ENCODE data around the gene MUC5B. TPM values are rescaled to one million over a fixed set of nuclear protein-coding genes. Genes with fewer than 3 reads are reported as not detected.

Gene MUC5B
- total and polyA plus RNA-seq, 2 donors from 2014 or later, result 0.38 TPM; not detected in 1

- Histone ChIP-seq H3K4me1 (ENCODE audit: control insufficient read depth in 2 of 3, insufficient read depth in 2 of 3, low read depth in 1 of 3, low read length in 3 of 3) (peaks cover 0 to 65% (median 43%) of the 10 kb centered on the region in 3 donors), H3K9ac (ENCODE audit: low read length in 3 of 3) (no peak overlapping the region), H3K4me3 (ENCODE audit: low read length in 3 of 3) (peak overlapping the region in 1 of 3 donors; percentile 43), H3K27me3 (ENCODE audit: control insufficient read depth, insufficient read depth, low read length) (no peaks in the 10 kb centered on the region), H3K9me3 (ENCODE audit: control insufficient read depth in 2 of 3, insufficient read depth in 1 of 3, low read length in 3 of 3) (no peaks in the 10 kb centered on the region), H3K36me3 (ENCODE audit: control insufficient read depth in 2 of 3, insufficient read depth in 3 of 3, low read length in 3 of 3) (peaks cover 0 to 3% (median 0%) of the 10 kb centered on the region in 3 donors), H3K27ac (ENCODE audit: low read depth in 2 of 2, low read length in 2 of 2) (peak overlapping the region; percentile 70 to 72)
- intact Hi-C loops (cut with DNase I), result no loop called here
- DNase-seq, result peak in 3 of 5 donors; percentile 46 to 66 (median 64)
- no peak for TF ChIP-seq CTCF (IDR thresholded peaks at IDR 0.05; ENCODE audit: borderline replicate concordance, extremely low read depth, insufficient read depth)
- no peak for FAIRE-seq
These were observed 82.2 kb downstream of the MUC5B start for GRCh38 chr11:1305063-1305495.

GRCh38 chr11:1305501-1306056, 82.7 kb downstream of the MUC5B start:
- no peak for FAIRE-seq
- no peaks in the 10 kb centered on the region for H3K27me3 ChIP-seq (ENCODE audit: control insufficient read depth, insufficient read depth, low read length)
- peaks cover 0 to 67% (median 41%) of the 10 kb centered on the region in 3 donors for H3K4me1 ChIP-seq (ENCODE audit: control insufficient read depth in 2 of 3, insufficient read depth in 2 of 3, low read depth in 1 of 3, low read length in 3 of 3)
- H3K9me3 ChIP-seq (ENCODE audit: control insufficient read depth in 2 of 3, insufficient read depth in 1 of 3, low read length in 3 of 3), result no peaks in the 10 kb centered on the region
- no peak overlapping the region for H3K9ac ChIP-seq (ENCODE audit: low read length in 3 of 3)
- H3K27ac ChIP-seq (ENCODE audit: low read depth in 2 of 2, low read length in 2 of 2), result peak overlapping the region; percentile 49 to 72
- H3K36me3 ChIP-seq (ENCODE audit: control insufficient read depth in 2 of 3, insufficient read depth in 3 of 3, low read length in 3 of 3), result peaks cover 0 to 3% (median 0%) of the 10 kb centered on the region in 3 donors
- intact Hi-C loops (cut with DNase I), result no loop called here
- H3K4me3 ChIP-seq (ENCODE audit: low read length in 3 of 3), result peak overlapping the region in 1 of 3 donors; percentile 43
- DNase-seq, result peak in 3 of 5 donors; percentile 56 to 77 (median 56)
- no peak for TF ChIP-seq CTCF (IDR thresholded peaks at IDR 0.05; ENCODE audit: borderline replicate concordance, extremely low read depth, insufficient read depth)

GRCh38 chr11:1306186-1307162, 83.6 kb downstream of the MUC5B start:
- H3K27ac ChIP-seq (ENCODE audit: low read depth in 2 of 2, low read length in 2 of 2), result peak overlapping the region; percentile 32 to 49

More at GRCh38 chr11:1306186-1307162, 83.6 kb downstream of the MUC5B start:
- peaks cover 0 to 63% (median 37%) of the 10 kb centered on the region in 3 donors for H3K4me1 ChIP-seq (ENCODE audit: control insufficient read depth in 2 of 3, insufficient read depth in 2 of 3, low read depth in 1 of 3, low read length in 3 of 3)
- no peaks in the 10 kb centered on the region for H3K9me3 ChIP-seq (ENCODE audit: control insufficient read depth in 2 of 3, insufficient read depth in 1 of 3, low read length in 3 of 3)
- no peak for TF ChIP-seq CTCF (IDR thresholded peaks at IDR 0.05; ENCODE audit: borderline replicate concordance, extremely low read depth, insufficient read depth)
- no peaks in the 10 kb centered on the region for H3K27me3 ChIP-seq (ENCODE audit: control insufficient read depth, insufficient read depth, low read length)
- intact Hi-C loops (cut with DNase I), result no loop called here
- FAIRE-seq (no peak), DNase-seq (peak in 1 of 5 donors; percentile 7)
- no peak overlapping the region for H3K9ac ChIP-seq (ENCODE audit: low read length in 3 of 3)
- H3K4me3 ChIP-seq (ENCODE audit: low read length in 3 of 3), result peak overlapping the region in 2 of 3 donors; percentile 3 to 31
- peaks cover 0 to 3% (median 0%) of the 10 kb centered on the region in 3 donors for H3K36me3 ChIP-seq (ENCODE audit: control insufficient read depth in 2 of 3, insufficient read depth in 3 of 3, low read length in 3 of 3)
